Measurements from ENCODE around the gene LGR5.
A peak's percentile ranks its signal among the peaks of the same experiment; 100 is the strongest.

Gene LGR5

GRCh38 chr12:71439362-71439612 lies 311 bp upstream of the LGR5 start:
- no peak overlapping the region for H3K9ac ChIP-seq (ENCODE audit: low read length)
- no peak overlapping the region for H3K27ac ChIP-seq (ENCODE audit: low read depth, low read length)

GRCh38 chr12:71440345-71440762 lies 756 bp downstream of the LGR5 start:
- peaks cover 12 to 39% of the 10 kb centered on the region in 2 donors for H3K27me3 ChIP-seq (ENCODE audit: control insufficient read depth in 1 of 2, insufficient read depth in 2 of 2, low read length in 2 of 2)
- peaks cover 7% of the 10 kb centered on the region for H3K4me1 ChIP-seq (ENCODE audit: insufficient read depth, low read length)
- peak overlapping the region in 1 of 2 donors; percentile 45 for H3K4me3 ChIP-seq (ENCODE audit: low read depth in 1 of 2, low read length in 2 of 2)
- no peak overlapping the region for H3K9ac ChIP-seq (ENCODE audit: low read length)
- H3K36me3 ChIP-seq (ENCODE audit: insufficient read depth, low read length): no peaks in the 10 kb centered on the region
- H3K9me3 ChIP-seq (ENCODE audit: low read length): no peaks in the 10 kb centered on the region
- no peak overlapping the region for H3K27ac ChIP-seq (ENCODE audit: low read depth, low read length)

More at GRCh38 chr12:71439362-71439612, 311 bp upstream of the LGR5 start:
- peaks cover 12 to 39% of the 10 kb centered on the region in 2 donors for H3K27me3 ChIP-seq (ENCODE audit: control insufficient read depth in 1 of 2, insufficient read depth in 2 of 2, low read length in 2 of 2)
- H3K9me3 ChIP-seq (ENCODE audit: low read length): no peaks in the 10 kb centered on the region
- no peaks in the 10 kb centered on the region for H3K36me3 ChIP-seq (ENCODE audit: insufficient read depth, low read length)
- peak overlapping the region; percentile 14 to 32 for H3K4me3 ChIP-seq (ENCODE audit: low read depth in 1 of 2, low read length in 2 of 2)
- peaks cover 7% of the 10 kb centered on the region for H3K4me1 ChIP-seq (ENCODE audit: insufficient read depth, low read length)

GRCh38 chr12:71440763-71441748 lies 1.5 kb downstream of the LGR5 start:
- peak overlapping the region in 1 of 2 donors; percentile 45 for H3K4me3 ChIP-seq (ENCODE audit: low read depth in 1 of 2, low read length in 2 of 2)
- H3K27ac ChIP-seq (ENCODE audit: low read depth, low read length): no peak overlapping the region

GRCh38 chr12:71441836-71442566 lies 2.4 kb downstream of the LGR5 start:
- Histone ChIP-seq H3K9me3 (ENCODE audit: low read length) (no peaks in the 10 kb centered on the region), H3K36me3 (ENCODE audit: insufficient read depth, low read length) (no peaks in the 10 kb centered on the region), H3K4me3 (ENCODE audit: low read depth in 1 of 2, low read length in 2 of 2) (no peak overlapping the region), H3K4me1 (ENCODE audit: insufficient read depth, low read length) (peaks cover 7% of the 10 kb centered on the region), H3K9ac (ENCODE audit: low read length) (no peak overlapping the region), H3K27me3 (ENCODE audit: control insufficient read depth in 1 of 2, insufficient read depth in 2 of 2, low read length in 2 of 2) (peaks cover 12 to 39% of the 10 kb centered on the region in 2 donors), H3K27ac (ENCODE audit: low read depth, low read length) (no peak overlapping the region)

More at GRCh38 chr12:71440763-71441748, 1.5 kb downstream of the LGR5 start:
- Histone ChIP-seq H3K4me1 (ENCODE audit: insufficient read depth, low read length) (peaks cover 7% of the 10 kb centered on the region), H3K36me3 (ENCODE audit: insufficient read depth, low read length) (no peaks in the 10 kb centered on the region), H3K9me3 (ENCODE audit: low read length) (no peaks in the 10 kb centered on the region), H3K27me3 (ENCODE audit: control insufficient read depth in 1 of 2, insufficient read depth in 2 of 2, low read length in 2 of 2) (peaks cover 12 to 39% of the 10 kb centered on the region in 2 donors), H3K9ac (ENCODE audit: low read length) (no peak overlapping the region)

- no peaks in the 10 kb centered on the region for H3K36me3 ChIP-seq (ENCODE audit: insufficient read depth, low read length)
- H3K9ac ChIP-seq (ENCODE audit: low read length): no peak overlapping the region
- no peak overlapping the region for H3K4me3 ChIP-seq (ENCODE audit: low read depth in 1 of 2, low read length in 2 of 2)
- no peaks in the 10 kb centered on the region for H3K9me3 ChIP-seq (ENCODE audit: low read length)
- no peak overlapping the region for H3K27ac ChIP-seq (ENCODE audit: low read depth, low read length)
- peaks cover 12 to 39% of the 10 kb centered on the region in 2 donors for H3K27me3 ChIP-seq (ENCODE audit: control insufficient read depth in 1 of 2, insufficient read depth in 2 of 2, low read length in 2 of 2)
- H3K4me1 ChIP-seq (ENCODE audit: insufficient read depth, low read length): peaks cover 7% of the 10 kb centered on the region
Observed at GRCh38 chr12:71442567-71442931, 3.0 kb downstream of the LGR5 start.

- H3K27ac ChIP-seq (ENCODE audit: low read depth, low read length): no peak overlapping the region
Observed at GRCh38 chr12:71445071-71445470, 5.5 kb downstream of the LGR5 start.

GRCh38 chr12:71447691-71448132 lies 8.1 kb downstream of the LGR5 start:
- Histone ChIP-seq H3K27me3 (ENCODE audit: control insufficient read depth in 1 of 2, insufficient read depth in 2 of 2, low read length in 2 of 2) (peaks cover 0 to 3% of the 10 kb centered on the region in 2 donors), H3K4me3 (ENCODE audit: low read depth in 1 of 2, low read length in 2 of 2) (no peak overlapping the region), H3K4me1 (ENCODE audit: insufficient read depth, low read length) (no peaks in the 10 kb centered on the region), H3K36me3 (ENCODE audit: insufficient read depth, low read length) (no peaks in the 10 kb centered on the region), H3K27ac (ENCODE audit: low read depth, low read length) (no peak overlapping the region), H3K9me3 (ENCODE audit: low read length) (no peaks in the 10 kb centered on the region), H3K9ac (ENCODE audit: low read length) (no peak overlapping the region)

More at GRCh38 chr12:71445071-71445470, 5.5 kb downstream of the LGR5 start:
- H3K4me1 ChIP-seq (ENCODE audit: insufficient read depth, low read length): peaks cover 2% of the 10 kb centered on the region
- H3K9ac ChIP-seq (ENCODE audit: low read length): no peak overlapping the region
- no peaks in the 10 kb centered on the region for H3K36me3 ChIP-seq (ENCODE audit: insufficient read depth, low read length)
- H3K4me3 ChIP-seq (ENCODE audit: low read depth in 1 of 2, low read length in 2 of 2): no peak overlapping the region
- no peaks in the 10 kb centered on the region for H3K9me3 ChIP-seq (ENCODE audit: low read length)
- peaks cover 12 to 20% of the 10 kb centered on the region in 2 donors for H3K27me3 ChIP-seq (ENCODE audit: control insufficient read depth in 1 of 2, insufficient read depth in 2 of 2, low read length in 2 of 2)

GRCh38 chr12:71448150-71448581 lies 8.6 kb downstream of the LGR5 start:
- Histone ChIP-seq H3K27ac (ENCODE audit: low read depth, low read length) (no peak overlapping the region), H3K36me3 (ENCODE audit: insufficient read depth, low read length) (no peaks in the 10 kb centered on the region), H3K4me1 (ENCODE audit: insufficient read depth, low read length) (no peaks in the 10 kb centered on the region), H3K9me3 (ENCODE audit: low read length) (no peaks in the 10 kb centered on the region), H3K4me3 (ENCODE audit: low read depth in 1 of 2, low read length in 2 of 2) (no peak overlapping the region), H3K27me3 (ENCODE audit: control insufficient read depth in 1 of 2, insufficient read depth in 2 of 2, low read length in 2 of 2) (peaks cover 0 to 1% of the 10 kb centered on the region in 2 donors), H3K9ac (ENCODE audit: low read length) (no peak overlapping the region)

GRCh38 chr12:71449373-71450070 lies 9.9 kb downstream of the LGR5 start:
- Histone ChIP-seq H3K4me1 (ENCODE audit: insufficient read depth, low read length) (no peaks in the 10 kb centered on the region), H3K36me3 (ENCODE audit: insufficient read depth, low read length) (no peaks in the 10 kb centered on the region), H3K27ac (ENCODE audit: low read depth, low read length) (no peak overlapping the region), H3K9ac (ENCODE audit: low read length) (no peak overlapping the region), H3K27me3 (ENCODE audit: control insufficient read depth in 1 of 2, insufficient read depth in 2 of 2, low read length in 2 of 2) (no peaks in the 10 kb centered on the region), H3K9me3 (ENCODE audit: low read length) (no peaks in the 10 kb centered on the region), H3K4me3 (ENCODE audit: low read depth in 1 of 2, low read length in 2 of 2) (no peak overlapping the region)

- Histone ChIP-seq H3K4me1 (ENCODE audit: insufficient read depth, low read length) (no peaks in the 10 kb centered on the region), H3K27ac (ENCODE audit: low read depth, low read length) (no peak overlapping the region), H3K9me3 (ENCODE audit: low read length) (no peaks in the 10 kb centered on the region), H3K36me3 (ENCODE audit: insufficient read depth, low read length) (no peaks in the 10 kb centered on the region), H3K4me3 (ENCODE audit: low read depth in 1 of 2, low read length in 2 of 2) (no peak overlapping the region), H3K27me3 (ENCODE audit: control insufficient read depth in 1 of 2, insufficient read depth in 2 of 2, low read length in 2 of 2) (no peaks in the 10 kb centered on the region), H3K9ac (ENCODE audit: low read length) (no peak overlapping the region)
Observed at GRCh38 chr12:71452006-71452405, 12.4 kb downstream of the LGR5 start.
